ENCODE measurements around the gene PPIAL4G.

- TF ChIP-seq CTCF (IDR thresholded peaks at IDR 0.05) (no peak), POLR2AphosphoS5 (IDR thresholded peaks at IDR 0.05) (no peak)
Observed at GRCh38 chr1:148434832-148435231, 48.3 kb downstream of the PPIAL4G start.
